ENCODE data around the gene PRELID1. TPM values are rescaled to one million over a fixed set of nuclear protein-coding genes. Genes with fewer than 3 reads are reported as not detected.

The PRELID1 gene
- total RNA-seq, 1 donor = 82.2 TPM

- Histone ChIP-seq H2AFZ (ENCODE audit: low read length) (no peak overlapping the region), H3K4me2 (ENCODE audit: insufficient read depth, low read length) (no peak overlapping the region), H3K9me3 (ENCODE audit: low read depth, low read length) (no peaks in the 10 kb centered on the region), H3K27ac (ENCODE audit: low read depth, low read length) (no peak overlapping the region), H3K4me1 (ENCODE audit: insufficient read depth, low read length) (peaks cover 11% of the 10 kb centered on the region), H4K20me1 (ENCODE audit: insufficient read depth, low read length) (peaks cover 10% of the 10 kb centered on the region), H3K27me3 (ENCODE audit: insufficient read depth, low read length) (no peaks in the 10 kb centered on the region), H3K36me3 (ENCODE audit: insufficient read depth, low read length) (peaks cover 70% of the 10 kb centered on the region), H3K4me3 (ENCODE audit: insufficient read depth, low read length) (no peak overlapping the region), H3K79me2 (ENCODE audit: insufficient read depth, low read length) (peaks cover 21% of the 10 kb centered on the region)
- DNase-seq (ENCODE audit: insufficient read length, low spot score, missing footprints) = no peak
- TF ChIP-seq CTCF (IDR thresholded peaks at IDR 0.05; ENCODE audit: extremely low read depth, low read depth, low read length) = no peak
These were observed 5.7 kb upstream of the PRELID1 start for GRCh38 chr5:177297922-177298321.

GRCh38 chr5:177299697-177300096, 3.9 kb upstream of the PRELID1 start:
- Histone ChIP-seq H3K36me3 (ENCODE audit: insufficient read depth, low read length) (peaks cover 53% of the 10 kb centered on the region), H3K79me2 (ENCODE audit: insufficient read depth, low read length) (peaks cover 39% of the 10 kb centered on the region), H3K4me3 (ENCODE audit: insufficient read depth, low read length) (no peak overlapping the region), H3K27ac (ENCODE audit: low read depth, low read length) (peak overlapping the region; percentile 43), H3K27me3 (ENCODE audit: insufficient read depth, low read length) (no peaks in the 10 kb centered on the region), H4K20me1 (ENCODE audit: insufficient read depth, low read length) (peaks cover 14% of the 10 kb centered on the region), H3K4me2 (ENCODE audit: insufficient read depth, low read length) (no peak overlapping the region), H2AFZ (ENCODE audit: low read length) (no peak overlapping the region), H3K4me1 (ENCODE audit: insufficient read depth, low read length) (peaks cover 16% of the 10 kb centered on the region), H3K9me3 (ENCODE audit: low read depth, low read length) (no peaks in the 10 kb centered on the region)
- TF ChIP-seq CTCF (IDR thresholded peaks at IDR 0.05; ENCODE audit: extremely low read depth, low read depth, low read length) = no peak
- DNase-seq (ENCODE audit: insufficient read length, low spot score, missing footprints) = no peak

GRCh38 chr5:177300236-177300880, 3.2 kb upstream of the PRELID1 start:
- H2AFZ ChIP-seq (ENCODE audit: low read length) = no peak overlapping the region
- H3K27me3 ChIP-seq (ENCODE audit: insufficient read depth, low read length) = no peaks in the 10 kb centered on the region
- H3K9me3 ChIP-seq (ENCODE audit: low read depth, low read length) = no peaks in the 10 kb centered on the region
- peaks cover 52% of the 10 kb centered on the region for H3K36me3 ChIP-seq (ENCODE audit: insufficient read depth, low read length)
- H3K4me2 ChIP-seq (ENCODE audit: insufficient read depth, low read length) = no peak overlapping the region
- H3K27ac ChIP-seq (ENCODE audit: low read depth, low read length) = peak overlapping the region; percentile 21
- peaks cover 46% of the 10 kb centered on the region for H3K79me2 ChIP-seq (ENCODE audit: insufficient read depth, low read length)
- TF ChIP-seq CTCF (IDR thresholded peaks at IDR 0.05; ENCODE audit: extremely low read depth, low read depth, low read length) = no peak
- no peak overlapping the region for H3K4me3 ChIP-seq (ENCODE audit: insufficient read depth, low read length)
- DNase-seq (ENCODE audit: insufficient read length, low spot score, missing footprints) = peak; percentile 91
- H4K20me1 ChIP-seq (ENCODE audit: insufficient read depth, low read length) = peaks cover 20% of the 10 kb centered on the region
- peaks cover 21% of the 10 kb centered on the region for H3K4me1 ChIP-seq (ENCODE audit: insufficient read depth, low read length)

- peaks cover 23% of the 10 kb centered on the region for H4K20me1 ChIP-seq (ENCODE audit: insufficient read depth, low read length)
- H3K27me3 ChIP-seq (ENCODE audit: insufficient read depth, low read length) = no peaks in the 10 kb centered on the region
- H2AFZ ChIP-seq (ENCODE audit: low read length) = no peak overlapping the region
- TF ChIP-seq CTCF (IDR thresholded peaks at IDR 0.05; ENCODE audit: extremely low read depth, low read depth, low read length) = no peak
- peaks cover 52% of the 10 kb centered on the region for H3K36me3 ChIP-seq (ENCODE audit: insufficient read depth, low read length)
- no peaks in the 10 kb centered on the region for H3K9me3 ChIP-seq (ENCODE audit: low read depth, low read length)
- no peak overlapping the region for H3K27ac ChIP-seq (ENCODE audit: low read depth, low read length)
- H3K4me2 ChIP-seq (ENCODE audit: insufficient read depth, low read length) = no peak overlapping the region
- H3K79me2 ChIP-seq (ENCODE audit: insufficient read depth, low read length) = peaks cover 51% of the 10 kb centered on the region
- no peak for DNase-seq (ENCODE audit: insufficient read length, low spot score, missing footprints)
- peaks cover 21% of the 10 kb centered on the region for H3K4me1 ChIP-seq (ENCODE audit: insufficient read depth, low read length)
- no peak overlapping the region for H3K4me3 ChIP-seq (ENCODE audit: insufficient read depth, low read length)
These were observed 2.6 kb upstream of the PRELID1 start for GRCh38 chr5:177300951-177301350.
